A549 (cell line): ENCODE data around the gene ESYT3. TPM values are rescaled to one million over a fixed set of nuclear protein-coding genes. Genes with fewer than 3 reads are reported as not detected.

Experiments used
- ATAC-seq, 2 experiments: fragments of 200-7000 bp in 1 of 2; fragments of >200 bp in 1 of 2; cut with Nextera tagmentation in 1 of 2; cut with Tn5 transposase in 1 of 2; 3 replicates each; pipeline versions ENCODE4 v1.8.0 to v1.9.1; 2018 to 2020; ENCODE audit warnings: mild to moderate bottlenecking in 1 of 2, moderate library complexity in 1 of 2
- CTCF ChIA-PET: fragments of 300-600 bp; sonication (Branson Sonifier 250); formaldehyde crosslinking; extraction: SDS; loops from one replicate; lab custom pipeline; 2021; ENCODE audit warnings: antibody characterized with exemption, inconsistent platforms; lab: Yijun Ruan, JAX
- POLR2A ChIA-PET: fragments of 350-600 bp; formaldehyde crosslinking; extraction: SDS; loops from one replicate; lab custom pipeline; 2021; ENCODE audit warnings: antibody characterized with exemption, inconsistent platforms; lab: Yijun Ruan, JAX
- DNase-seq, 2 experiments: peaks; one replicate each; pipeline versions ENCODE4 v3.0.0 to v3.0.0-alpha.2; 2011 to 2016; ENCODE audit warnings: low read depth in 1 of 2, low spot score in 1 of 2
- FAIRE-seq: peaks from 2 replicates; lab custom pipeline; 2011; peaks lifted over from hg19 to GRCh38; lab: Jason Lieb, UNC
- H3K27ac ChIP-seq, 2 experiments: fragments of >200 bp; sonication (Bioruptor Twin); formaldehyde crosslinking; 3 replicates each; pipeline ENCODE4 v1.5.1; 2016 to 2017
- H3K4me1 ChIP-seq: fragments of >200 bp; sonication (Bioruptor Twin); formaldehyde crosslinking; 3 replicates; pipeline ENCODE4 v1.6.1; 2016
- H3K4me2 ChIP-seq: fragments of >200 bp; sonication (Bioruptor Twin); formaldehyde crosslinking; 3 replicates; pipeline ENCODE4 v1.6.1; 2016
- H3K4me3 ChIP-seq: fragments of >200 bp; sonication (Bioruptor Twin); formaldehyde crosslinking; 3 replicates; pipeline ENCODE4 v1.5.1; 2016
- H3K9me3 ChIP-seq: fragments of >200 bp; sonication (Bioruptor Twin); formaldehyde crosslinking; 3 replicates; pipeline ENCODE4 v1.6.1; 2016
- ATOH8 ChIP-seq: fragments of 250-450 bp; sonication (Bioruptor Pico); IDR thresholded peaks from 2 replicates; pipeline ENCODE4 v1.5.0; 2020; ENCODE audit warnings: low read depth, mild to moderate bottlenecking, moderate library complexity
- CBX2 ChIP-seq: fragments of 200-600 bp; sonication (generic); IDR thresholded peaks from 2 replicates; pipeline ENCODE4 v1.6.1; 2016; ENCODE audit warnings: low read depth, mild to moderate bottlenecking, borderline replicate concordance
- CBX8 ChIP-seq: fragments of 200-600 bp; sonication (generic); IDR thresholded peaks from 2 replicates; pipeline ENCODE4 v1.6.1; 2016
- CEBPB ChIP-seq, 2 experiments: fragments of >200 bp in 1 of 2; sonication (Bioruptor Twin) in 1 of 2; formaldehyde crosslinking in 1 of 2; IDR thresholded peaks; 2 replicates each; pipeline ENCODE4 v1.6.1; 2012 to 2016
- CHD2 ChIP-seq: fragments of 150-350 bp; IDR thresholded peaks from 2 replicates; pipeline ENCODE4 v1.6.1; 2014; ENCODE audit warnings: low read length; ENCODE audit not compliant: partially characterized antibody
- CHD4 ChIP-seq: fragments of 200-600 bp; sonication (generic); IDR thresholded peaks from 2 replicates; pipeline ENCODE4 v1.6.1; 2016; ENCODE audit warnings: antibody characterized with exemption, mild to moderate bottlenecking, borderline replicate concordance
- E2F6 ChIP-seq: IDR thresholded peaks from 2 replicates; pipeline ENCODE4 v1.6.1; 2012; ENCODE audit warnings: low read depth, borderline replicate concordance
- FOSL2 ChIP-seq, 2 experiments: fragments of 450-650 bp in 1 of 2; fragments of >200 bp in 1 of 2; sonication (Bioruptor Twin) in 1 of 2; formaldehyde crosslinking; IDR thresholded peaks; 2 replicates each; pipeline versions ENCODE4 v1.5.0 to v1.6.1; 2016 to 2020; ENCODE audit warnings: mild to moderate bottlenecking in 1 of 2, moderate library complexity in 1 of 2
- HEYL ChIP-seq: fragments of 250-450 bp; sonication (Bioruptor Pico); IDR thresholded peaks from 2 replicates; pipeline ENCODE4 v1.8.0; 2021; ENCODE audit warnings: mild to moderate bottlenecking, moderate library complexity
- HMGXB4 ChIP-seq: fragments of 250-450 bp; sonication (Bioruptor Pico); IDR thresholded peaks from 2 replicates; pipeline ENCODE4 v1.5.0; 2021; ENCODE audit warnings: mild to moderate bottlenecking, moderate library complexity, borderline replicate concordance
- HOXB13 ChIP-seq: fragments of 250-450 bp; sonication (Bioruptor Pico); IDR thresholded peaks from 2 replicates; pipeline ENCODE4 v1.5.0; 2020; ENCODE audit warnings: low read depth, mild to moderate bottlenecking, moderate library complexity
- JUN ChIP-seq, 2 experiments: fragments of >200 bp; sonication (Bioruptor Twin); formaldehyde crosslinking; IDR thresholded peaks; 2 replicates in 1 of 2; 3 replicates in 1 of 2; pipeline ENCODE4 v1.6.1; 2016 to 2017
- KDM1A ChIP-seq: fragments of 200-600 bp; sonication (generic); IDR thresholded peaks from 2 replicates; pipeline ENCODE4 v1.6.1; 2016; ENCODE audit warnings: low read depth, mild to moderate bottlenecking
- KDM5A ChIP-seq: fragments of 200-600 bp; sonication (generic); IDR thresholded peaks from 2 replicates; pipeline ENCODE4 v1.6.1; 2016; ENCODE audit warnings: antibody characterized with exemption, mild to moderate bottlenecking
- MAFK ChIP-seq: fragments of 450-650 bp; IDR thresholded peaks from 2 replicates; pipeline ENCODE4 v1.6.1; 2014; ENCODE audit not compliant: partially characterized antibody
- NPAS2 ChIP-seq: fragments of 250-450 bp; sonication (Bioruptor Pico); IDR thresholded peaks from 2 replicates; pipeline ENCODE4 v1.8.0; 2022; ENCODE audit warnings: mild to moderate bottlenecking, moderate library complexity, borderline replicate concordance
- PBX3 ChIP-seq: IDR thresholded peaks from 2 replicates; pipeline ENCODE4 v1.6.1; 2012
- POLR2AphosphoS2 ChIP-seq: conservative IDR thresholded peaks from 2 replicates; pipeline ENCODE4 v1.6.1; 2012; ENCODE audit warnings: low read length, improper control_type of control experiment, inconsistent platforms
- RCOR1 ChIP-seq: fragments of 150-350 bp; IDR thresholded peaks from 2 replicates; pipeline ENCODE4 v1.6.1; 2014; ENCODE audit warnings: antibody characterized with exemption, low read length, low read depth
- SMC3 ChIP-seq: fragments of >200 bp; sonication (Bioruptor Twin); formaldehyde crosslinking; IDR thresholded peaks from 3 replicates; pipeline ENCODE4 v1.6.1; 2018; ENCODE audit warnings: inconsistent platforms
- TFCP2L1 ChIP-seq: fragments of 250-450 bp; sonication (Bioruptor Pico); IDR thresholded peaks from 2 replicates; pipeline ENCODE4 v1.5.0; 2021; ENCODE audit warnings: mild to moderate bottlenecking
- TP53 ChIP-seq: fragments of 250-450 bp; sonication (Bioruptor Pico); IDR thresholded peaks from 2 replicates; pipeline ENCODE4 v1.5.0; 2021; ENCODE audit warnings: mild to moderate bottlenecking, moderate library complexity
- WGBS: methylation state at CpG from one replicate; pipeline ENCODE4 v1.1.6; 2017; ENCODE audit errors: missing lambda C conversion rate; 5-methylcytosine and 5-hydroxymethylcytosine counted together
- polyA plus RNA-seq, 4 experiments: library from polyadenylated mRNA; depleted of rRNA in 3 of 4; stranded (reverse); fragments of >200 nt; fragmentation: RNase III in 1 of 4; extraction: RNeasy Plus Mini Kit Qiagen cat#74134 plus additional on column Dnase treatment in 1 of 4; gene quantifications; 2 replicates in 3 of 4; 3 replicates in 1 of 4; pipeline ENCODE4 v1.2.3, GENCODE V29; 2011 to 2017

The ESYT3 gene
- polyA plus RNA-seq, 2 of the 4 experiments (the other 2 are of a cell fraction), result 0.92 to 1.7 TPM

GRCh38 chr3:138450181-138450580 lies 15.8 kb downstream of the ESYT3 start:
- ChIA-PET CTCF (interaction anchor here (1.5 to 2.7 kb wide), 3 partner anchors 10 to 466 kb away, joined by 4 to 12 read pairs (median 9); no protein-coding TSS in a partner anchor), POLR2A (no interaction called here)
- TF ChIP-seq HOXB13 (CRISPR knock-in tag) (no peak), TFCP2L1 (CRISPR knock-in tag) (no peak), PBX3 (no peak), FOSL2 (IDR thresholded peaks at IDR 0.05) (no peak), FOSL2 (CRISPR knock-in tag; IDR thresholded peaks at IDR 0.05) (no peak), KDM1A (no peak), CEBPB (IDR thresholded peaks at IDR 0.05) (no peak), E2F6 (no peak)
- ATAC-seq (no peak), FAIRE-seq (no peak), DNase-seq (no peak)
- WGBS, result 91% methylated on average over 7 of the region's 7 CpGs
- H3K27ac ChIP-seq, result no peak overlapping the region
- no peaks in the 10 kb centered on the region for H3K4me1 ChIP-seq
- H3K4me2 ChIP-seq, result no peak overlapping the region
- no peak overlapping the region for H3K4me3 ChIP-seq
- H3K9me3 ChIP-seq, result no peaks in the 10 kb centered on the region

GRCh38 chr3:138450704-138451424 lies 16.4 kb downstream of the ESYT3 start:
- POLR2A ChIA-PET, result no interaction called here
- Histone ChIP-seq H3K9me3 (no peaks in the 10 kb centered on the region), H3K4me2 (no peak overlapping the region), H3K4me1 (no peaks in the 10 kb centered on the region), H3K4me3 (no peak overlapping the region), H3K27ac (no peak overlapping the region)
- no peak for ATAC-seq
- CTCF ChIA-PET, result interaction anchor here (0.6 to 2.7 kb wide), 8 partner anchors 9 to 878 kb away, joined by 3 to 12 read pairs (median 3); no protein-coding TSS in a partner anchor
- no peak for FAIRE-seq
- DNase-seq, result no peak
- TF ChIP-seq CHD2 (no peak), RCOR1 (no peak), CBX2 (no peak), HOXB13 (CRISPR knock-in tag) (no peak), HMGXB4 (no peak), TFCP2L1 (CRISPR knock-in tag) (no peak), CEBPB (IDR thresholded peaks at IDR 0.05) (no peak), CHD4 (no peak), KDM1A (no peak), ATOH8 (CRISPR knock-in tag) (no peak), TP53 (CRISPR knock-in tag) (no peak), PBX3 (no peak), JUN (IDR thresholded peaks at IDR 0.05) (no peak), POLR2AphosphoS2 (no peak), SMC3 (no peak), HEYL (CRISPR knock-in tag) (no peak), MAFK (no peak), KDM5A (no peak), CBX8 (no peak), NPAS2 (CRISPR knock-in tag) (no peak)
- 53% methylated on average over 5 of the region's 6 CpGs for WGBS
